ENCODE results near the gene MT1F.

GRCh38 chr16:56639045-56639444 is 18.7 kb upstream of the MT1F start:
- TF ChIP-seq CTCF (conservative IDR thresholded peaks at IDR 0.05; ENCODE audit: low read length) (no peak), EZH2phosphoT487 (IDR thresholded peaks at IDR 0.05; ENCODE audit: borderline replicate concordance) (no peak)

All from Loucy (cell line).